Stomach (tissue), 9 donors: Measurements from ENCODE around the gene USP32. TPM values are rescaled to one million over a fixed set of nuclear protein-coding genes. Genes with fewer than 3 reads are reported as not detected.
"Not testable (repeated sequence)": the region's sequence is repeated elsewhere in the genome, so short reads cannot be mapped to it uniquely, and the experiment has no call there.

ENCODE experiments used
- DNase-seq, 2 donors: peaks; one replicate each; pipeline versions ENCODE4 v3.0.0 to v3.0.0-alpha.2; 2013 to 2019
- H3K27ac ChIP-seq, 5 donors: fragments of 200-600 bp in 4 of 5; sonication (generic) in 4 of 5; one replicate each; pipeline ENCODE4 v1.5.1; 2013 to 2019; ENCODE audit warnings: mild to moderate bottlenecking in 1 of 5, moderate library complexity in 1 of 5
- H3K27me3 ChIP-seq, 3 donors: fragments of 200-600 bp; sonication (generic); one replicate each; pipeline ENCODE4 v1.5.1; 2017 to 2019; ENCODE audit warnings: mixed run types in 1 of 3
- H3K36me3 ChIP-seq, 4 donors: fragments of 200-600 bp; sonication (generic); 1 replicate in 3 of 4; 2 replicates in 1 of 4; pipeline ENCODE4 v1.5.1; 2016 to 2019
- H3K4me1 ChIP-seq, 4 donors: fragments of 200-600 bp; sonication (generic); one replicate each; pipeline ENCODE4 v1.5.1; 2016 to 2019
- H3K4me3 ChIP-seq, 4 donors: fragments of 200-600 bp; sonication (generic) in 3 of 4; one replicate each; pipeline ENCODE4 v1.5.1; 2016 to 2019; ENCODE audit warnings: mild to moderate bottlenecking in 1 of 4
- H3K9me3 ChIP-seq, 4 donors: fragments of 200-600 bp; sonication (generic); one replicate each; pipeline ENCODE4 v1.5.1; 2016 to 2019
- CTCF ChIP-seq, 7 experiments: fragments of 450-650 bp in 4 of 7; fragments of 200-600 bp in 3 of 7; sonication (generic) in 3 of 7; IDR thresholded peaks; one replicate each; pipeline ENCODE4 v1.5.1; 2016 to 2019; ENCODE audit warnings: antibody characterized with exemption in 7 of 7, control low read depth in 2 of 7, mild to moderate bottlenecking in 1 of 7
- EP300 ChIP-seq: sonication (generic); formaldehyde crosslinking; IDR thresholded peaks from one replicate; pipeline ENCODE4 v1.6.1; 2017; ENCODE audit warnings: antibody characterized with exemption
- POLR2A ChIP-seq, 4 donors: fragments of 450-650 bp; IDR thresholded peaks; one replicate each; pipeline ENCODE4 v1.6.1; 2016; ENCODE audit warnings: antibody characterized with exemption in 4 of 4, control low read depth in 2 of 4, mild to moderate bottlenecking in 1 of 4, moderate library complexity in 1 of 4
- POLR2AphosphoS5 ChIP-seq, 3 donors: sonication (generic); formaldehyde crosslinking; IDR thresholded peaks; one replicate each; pipeline ENCODE4 v1.6.1; 2016; ENCODE audit warnings: antibody characterized with exemption in 3 of 3
- WGBS, 5 donors: extraction: QIAGEN DNeasy Blood & Tissue Kit in 3 of 5; methylation state at CpG; one replicate each; pipeline versions ENCODE4 v1.1.5 to v1.1.7; 2013 to 2018; 5-methylcytosine and 5-hydroxymethylcytosine counted together
- intact Hi-C: fragments of 100-400 bp; cut with DNase I; formaldehyde crosslinking; loops from one replicate; pipeline ENCODE4 v1.15.1; 2023; ENCODE audit warnings: low total_unique reads
- polyA plus RNA-seq, 3 donors: library from polyadenylated mRNA; stranded (reverse); fragments of 200-250 nt; gene quantifications; one replicate each; pipeline ENCODE4 v1.2.3, GENCODE V29; 2013
- total RNA-seq, 5 donors: library from RNA; depleted of rRNA; stranded (reverse); fragments of >200 nt; gene quantifications; one replicate each; pipeline versions ENCODE4 v1.1.0 to v1.2.3, GENCODE V29; 2014 to 2016
- donor health status: healthy with polysubstance abuse.
- donor health status: Bipolar disorder and iron deficiency.
- donor health status: healthy.

USP32 gene
- total and polyA plus RNA-seq, 8 donors, result 7.5 to 70.9 (median 16.0) TPM

- H3K36me3 ChIP-seq, result peaks cover 0 to 15% (median 6%) of the 10 kb centered on the region in 4 donors
- no peak for DNase-seq
- no peak overlapping the region for H3K4me3 ChIP-seq
- TF ChIP-seq CTCF (IDR thresholded peaks at IDR 0.05) (no peak), POLR2A (IDR thresholded peaks at IDR 0.05) (no peak), POLR2AphosphoS5 (IDR thresholded peaks at IDR 0.05) (no peak), EP300 (no peak)
- intact Hi-C loops, result no loop called here
- H3K4me1 ChIP-seq, result peaks cover 0 to 14% (median 6%) of the 10 kb centered on the region in 4 donors
- no peak overlapping the region for H3K27ac ChIP-seq
- no peaks in the 10 kb centered on the region for H3K9me3 ChIP-seq
- H3K27me3 ChIP-seq, result no peaks in the 10 kb centered on the region
- WGBS, 5 donors, result 84 to 92% (median 89%) methylated on average over 2 of the region's 2 CpGs
Measured at GRCh38 chr17:60335289-60335688, 56.6 kb downstream of the USP32 start.

GRCh38 chr17:60333628-60334031, 58.3 kb downstream of the USP32 start:
- intact Hi-C loops, result no loop called here
- Histone ChIP-seq H3K27me3 (no peaks in the 10 kb centered on the region), H3K9me3 (no peaks in the 10 kb centered on the region), H3K4me3 (no peak overlapping the region), H3K36me3 (peaks cover 0 to 12% (median 7%) of the 10 kb centered on the region in 4 donors), H3K27ac (no peak overlapping the region), H3K4me1 (peaks cover 0 to 14% (median 6%) of the 10 kb centered on the region in 4 donors)
- no peak for DNase-seq
- 68 to 79% (median 75%) methylated on average over 2 of the region's 2 CpGs for WGBS, 5 donors
- TF ChIP-seq POLR2A (IDR thresholded peaks at IDR 0.05) (no peak), EP300 (no peak), POLR2AphosphoS5 (IDR thresholded peaks at IDR 0.05) (no peak), CTCF (IDR thresholded peaks at IDR 0.05) (no peak)

GRCh38 chr17:60333072-60333471, 58.9 kb downstream of the USP32 start:
- H3K9me3 ChIP-seq, H3K27me3 ChIP-seq, intact Hi-C loops, DNase-seq, H3K4me3 ChIP-seq, H3K27ac ChIP-seq: not testable (repeated sequence)
- Histone ChIP-seq H3K36me3 (peaks cover 0 to 15% (median 9%) of the 10 kb centered on the region in 4 donors), H3K4me1 (peaks cover 0 to 14% (median 6%) of the 10 kb centered on the region in 4 donors)
- 94 to 96% (median 94%) methylated on average over 2 of the region's 2 CpGs for WGBS, 5 donors

- no peak overlapping the region for H3K27ac ChIP-seq
- no peak overlapping the region for H3K4me3 ChIP-seq
- H3K27me3 ChIP-seq, result no peaks in the 10 kb centered on the region
- TF ChIP-seq POLR2A (IDR thresholded peaks at IDR 0.05) (no peak), CTCF (IDR thresholded peaks at IDR 0.05) (no peak), EP300 (no peak), POLR2AphosphoS5 (IDR thresholded peaks at IDR 0.05) (no peak)
- intact Hi-C loops, result no loop called here
- H3K4me1 ChIP-seq, result peaks cover 0 to 15% (median 7%) of the 10 kb centered on the region in 4 donors
- peaks cover 0 to 14% (median 12%) of the 10 kb centered on the region in 4 donors for H3K36me3 ChIP-seq
- no peak for DNase-seq
- 57 to 75% (median 65%) methylated on average over 2 of the region's 2 CpGs for WGBS, 5 donors
- H3K9me3 ChIP-seq, result no peaks in the 10 kb centered on the region
Measured at GRCh38 chr17:60332574-60332973, 59.4 kb downstream of the USP32 start.

- DNase-seq, result no peak
- intact Hi-C loops, result no loop called here
- no peaks in the 10 kb centered on the region for H3K9me3 ChIP-seq
- peaks cover 0 to 21% (median 10%) of the 10 kb centered on the region in 4 donors for H3K36me3 ChIP-seq
- H3K4me1 ChIP-seq, result peaks cover 0 to 32% (median 14%) of the 10 kb centered on the region in 4 donors
- H3K27ac ChIP-seq, result no peak overlapping the region
- TF ChIP-seq EP300 (no peak), POLR2A (IDR thresholded peaks at IDR 0.05) (no peak), CTCF (IDR thresholded peaks at IDR 0.05) (no peak), POLR2AphosphoS5 (IDR thresholded peaks at IDR 0.05) (no peak)
- H3K4me3 ChIP-seq, result no peak overlapping the region
- H3K27me3 ChIP-seq, result no peaks in the 10 kb centered on the region
- WGBS, 5 donors, result 97 to 100% (median 100%) methylated on average over 1 of the region's 1 CpG
Measured at GRCh38 chr17:60330731-60331130, 61.2 kb downstream of the USP32 start.
